ENCODE results near the gene SLC5A6. TPM values are rescaled to one million over a fixed set of nuclear protein-coding genes. Genes with fewer than 3 reads are reported as not detected.
A peak's percentile ranks its signal among the peaks of the same experiment; 100 is the strongest.
"Not testable (repeated sequence)": the region's sequence is repeated elsewhere in the genome, so short reads cannot be mapped to it uniquely, and the experiment has no call there.

Gene SLC5A6
- total RNA-seq, 1 donor from 2014 or later: 36.2 TPM

DNA sequence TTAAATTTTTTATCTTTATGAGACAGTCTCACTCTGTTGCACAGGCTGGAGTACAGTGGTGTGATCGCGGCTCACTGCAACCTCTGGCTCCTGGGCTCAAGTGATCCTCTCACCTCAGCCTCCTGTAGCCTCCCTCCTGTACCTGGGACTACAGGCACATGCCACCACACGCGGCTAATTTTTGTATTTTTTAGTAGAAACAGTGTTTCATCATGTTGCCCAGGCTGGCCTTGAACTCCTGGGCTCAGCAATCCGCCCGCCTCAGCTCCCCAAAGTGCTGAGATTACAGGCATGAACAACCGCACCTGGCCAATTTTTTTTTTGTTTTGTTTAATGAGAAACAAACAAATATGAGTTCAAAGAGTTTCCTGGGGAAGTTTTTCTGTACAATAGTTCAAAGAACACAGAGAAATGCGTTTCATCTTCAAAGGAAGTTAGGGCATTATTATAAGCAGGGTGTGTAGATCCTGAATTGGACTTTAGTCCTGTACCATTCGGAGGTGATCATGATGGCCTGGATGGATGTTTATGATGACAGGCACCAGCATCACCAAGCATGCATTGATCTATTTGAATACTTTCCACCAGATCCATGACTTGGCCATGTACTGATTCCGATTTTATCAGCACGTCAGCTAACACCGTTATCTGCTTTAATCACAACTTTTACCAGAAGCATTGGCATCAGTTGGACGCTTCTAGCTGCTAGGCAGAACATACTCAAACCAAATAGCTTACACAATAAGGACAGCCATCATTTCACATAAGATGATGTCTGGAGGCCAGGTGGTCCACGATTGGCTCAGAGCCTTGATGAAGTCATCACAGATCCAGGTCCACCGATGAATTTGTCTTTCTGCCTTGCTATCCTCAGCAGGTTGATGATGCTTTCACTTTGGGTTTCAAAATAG, 34.4 kb downstream of the SLC5A6 start:
- no peak for DNase-seq (ENCODE audit: low read depth)

- not testable (repeated sequence) for DNase-seq (ENCODE audit: low read depth)
Observed at GRCh38 chr2:27175781-27176180, 36.3 kb downstream of the SLC5A6 start.

- DNase-seq (ENCODE audit: low read depth): no peak
Observed at GRCh38 chr2:27175330-27175729, 36.7 kb downstream of the SLC5A6 start.

DNA sequence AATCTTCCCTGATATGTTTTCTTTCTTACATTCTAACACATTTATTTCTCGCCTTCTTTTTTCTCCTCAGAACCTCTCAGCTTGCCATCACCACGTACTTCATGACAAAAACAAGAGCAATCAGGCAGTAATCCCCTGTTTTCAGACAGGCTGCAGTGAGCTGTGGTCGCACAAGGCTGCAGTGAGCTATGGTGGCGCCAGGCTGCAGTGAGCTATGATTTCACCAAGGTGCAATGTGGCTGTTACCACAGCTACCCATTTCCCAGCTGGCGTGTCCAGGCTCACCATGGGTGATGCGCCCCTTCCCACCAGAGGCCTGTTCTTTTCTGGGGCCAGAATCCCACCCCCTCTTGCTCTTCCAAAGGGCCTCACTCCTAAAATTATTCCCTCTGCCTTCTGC, 37.4 kb downstream of the SLC5A6 start:
- peak; percentile 39 for DNase-seq (ENCODE audit: low read depth)

DNA sequence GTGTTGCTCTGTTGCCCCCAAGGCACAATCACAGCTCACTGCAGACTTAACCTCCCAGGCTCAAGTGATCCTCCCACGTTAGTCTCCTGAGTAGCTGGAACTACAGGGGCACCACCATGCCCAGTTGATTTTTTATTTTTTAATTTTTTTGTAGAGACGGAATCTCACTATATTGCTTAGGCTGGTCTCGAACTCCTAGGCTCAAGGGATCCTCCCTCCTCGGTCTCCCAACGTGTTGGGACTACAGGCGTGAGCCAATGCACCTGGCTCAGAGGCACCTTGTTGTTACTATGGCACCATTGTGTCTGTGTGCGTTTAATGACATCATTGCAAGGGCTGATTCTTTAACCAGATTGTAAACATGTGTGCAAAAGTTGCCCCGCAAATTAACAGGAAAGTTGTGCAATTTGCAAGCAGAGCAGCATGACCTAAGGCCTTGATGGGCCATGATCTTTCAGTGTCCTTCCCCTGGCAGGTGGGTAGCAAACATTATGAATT, 40.7 kb downstream of the SLC5A6 start:
- no peak for DNase-seq (ENCODE audit: low read depth)

- peak; percentile 44 for DNase-seq (ENCODE audit: low read depth)
Observed at GRCh38 chr2:27170581-27171337, 41.3 kb downstream of the SLC5A6 start.

- DNase-seq (ENCODE audit: low read depth): no peak
Observed at GRCh38 chr2:27164960-27165763, 46.9 kb downstream of the SLC5A6 start.

DNA sequence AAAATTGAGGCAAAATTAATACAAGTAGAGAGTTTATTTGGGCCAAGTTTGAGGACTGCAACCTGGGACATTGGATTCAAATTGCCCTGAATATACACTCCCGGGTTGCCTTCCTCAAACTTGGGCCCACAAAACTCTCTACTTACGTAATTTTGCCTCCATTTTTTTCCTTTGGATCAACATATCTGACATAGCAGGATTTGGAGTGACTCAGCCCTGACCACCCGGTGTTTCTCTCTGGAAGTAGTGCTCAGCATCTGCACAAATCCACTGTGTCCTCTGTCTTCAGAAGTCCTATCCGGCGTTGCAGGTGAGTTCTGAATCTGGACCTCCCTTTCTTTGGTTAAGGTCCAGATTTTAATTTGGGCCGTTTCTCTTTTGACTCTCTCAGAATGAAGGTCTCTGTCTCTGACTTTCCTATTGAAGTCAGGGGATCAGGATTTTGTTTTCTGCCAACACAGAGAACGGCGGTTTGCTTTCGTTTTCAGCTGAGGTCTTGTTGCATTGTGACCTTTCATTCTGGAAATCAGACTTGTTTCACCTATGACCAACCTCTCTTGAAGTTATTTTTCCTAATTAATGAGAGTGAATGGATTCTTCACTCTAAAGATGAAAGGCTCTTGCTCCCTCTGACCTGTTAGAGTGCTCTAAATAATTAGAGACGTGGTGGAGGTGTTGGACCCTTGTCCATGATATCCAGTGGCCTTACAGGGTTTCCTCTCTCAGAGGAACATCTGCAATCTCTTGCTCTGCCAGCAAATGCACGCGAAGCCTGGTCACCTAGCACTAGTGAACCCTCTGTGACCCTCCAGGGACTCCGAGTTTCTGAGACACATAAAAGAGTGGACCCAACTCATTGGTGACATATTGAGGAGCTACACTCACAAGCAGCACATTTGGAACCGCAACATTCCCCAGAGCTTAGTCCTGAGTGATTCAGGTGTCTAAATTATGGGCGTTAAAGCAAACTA, 49.6 kb downstream of the SLC5A6 start:
- no peak for DNase-seq (ENCODE audit: low read depth)

- no peak for DNase-seq (ENCODE audit: low read depth)
Observed at GRCh38 chr2:27160191-27160590, 51.9 kb downstream of the SLC5A6 start.

GRCh38 chr2:27159271-27159670, 52.8 kb downstream of the SLC5A6 start:
- no peak for DNase-seq (ENCODE audit: low read depth)

- DNase-seq (ENCODE audit: low read depth): no peak
Observed at GRCh38 chr2:27158468-27158867, 53.6 kb downstream of the SLC5A6 start.

GRCh38 chr2:27155069-27155520, 57.0 kb downstream of the SLC5A6 start:
- no peak for DNase-seq (ENCODE audit: low read depth)

DNA sequence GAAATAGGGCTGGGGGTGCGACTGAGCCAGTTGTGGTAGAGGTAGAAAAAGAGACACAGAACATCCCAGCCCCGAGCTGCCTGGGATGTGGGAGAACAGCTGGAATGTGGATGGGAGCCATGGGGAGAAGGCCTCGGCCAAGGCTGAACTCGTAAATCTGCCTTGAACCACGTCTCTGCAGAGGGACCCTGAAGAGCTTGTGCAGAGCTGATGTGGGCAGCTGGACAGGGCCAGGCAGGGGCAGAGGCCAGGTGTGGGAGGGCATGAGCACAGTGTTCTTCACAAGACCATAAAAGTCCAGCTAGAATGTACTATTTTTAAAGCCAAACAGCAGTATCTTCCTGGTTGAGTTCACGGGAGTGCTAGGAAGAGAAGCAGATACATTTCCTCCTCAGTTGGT, 57.6 kb downstream of the SLC5A6 start:
- no peak for DNase-seq (ENCODE audit: low read depth)

- DNase-seq (ENCODE audit: low read depth): no peak
Observed at GRCh38 chr2:27152796-27153464, 59.1 kb downstream of the SLC5A6 start.

- DNase-seq (ENCODE audit: low read depth): no peak
Observed at GRCh38 chr2:27152102-27152795, 59.8 kb downstream of the SLC5A6 start.

GRCh38 chr2:27150639-27151230, 61.3 kb downstream of the SLC5A6 start:
- DNase-seq (ENCODE audit: low read depth): no peak
